ENCODE data around the gene SLC16A1.

- no peak for TF ChIP-seq CTCF (IDR thresholded peaks at IDR 0.05; ENCODE audit: low read depth, low read length)
- TF ChIP-seq EZH2phosphoT487 (IDR thresholded peaks at IDR 0.05; ENCODE audit: low read depth) = no peak
These were observed 53.8 kb downstream of the SLC16A1 start for GRCh38 chr1:112902221-112902620.
